Measurements from ENCODE around the gene AGBL4.

The AGBL4 gene

GRCh38 chr1:49397086-49397485, 626.7 kb downstream of the AGBL4 start:
- TF ChIP-seq CTCF (IDR thresholded peaks at IDR 0.05): no peak

GRCh38 chr1:49394200-49394599, 629.6 kb downstream of the AGBL4 start:
- TF ChIP-seq CTCF (IDR thresholded peaks at IDR 0.05): no peak

GRCh38 chr1:49389699-49390098, 634.1 kb downstream of the AGBL4 start:
- no peak for TF ChIP-seq CTCF (IDR thresholded peaks at IDR 0.05)

GRCh38 chr1:49364676-49365075, 659.1 kb downstream of the AGBL4 start:
- no peak for TF ChIP-seq CTCF (IDR thresholded peaks at IDR 0.05)

- TF ChIP-seq CTCF (IDR thresholded peaks at IDR 0.05): no peak
These were observed 660.1 kb downstream of the AGBL4 start for GRCh38 chr1:49363628-49364027.

GRCh38 chr1:49358036-49358435, 665.7 kb downstream of the AGBL4 start:
- no peak for TF ChIP-seq CTCF (IDR thresholded peaks at IDR 0.05)

- no peak for TF ChIP-seq CTCF (IDR thresholded peaks at IDR 0.05)
These were observed 667.2 kb downstream of the AGBL4 start for GRCh38 chr1:49356594-49356993.

- TF ChIP-seq CTCF (IDR thresholded peaks at IDR 0.05): no peak
These were observed 672.0 kb downstream of the AGBL4 start for GRCh38 chr1:49351768-49352167.

All from LNCAP (cell line).